NOMO-1 treated with DMSO at 0.1 percent for 48 hours (cell line): ENCODE results near the gene CLEC18B.
"Not testable (repeated sequence)": the region's sequence is repeated elsewhere in the genome, so short reads cannot be mapped to it uniquely, and the experiment has no call there.

Source experiments
- DNase-seq: peaks from one replicate; lab custom pipeline; 2025; ENCODE audit not compliant: unreplicated experiment; lab: John Stamatoyannopoulos, UW

The CLEC18B gene

DNA sequence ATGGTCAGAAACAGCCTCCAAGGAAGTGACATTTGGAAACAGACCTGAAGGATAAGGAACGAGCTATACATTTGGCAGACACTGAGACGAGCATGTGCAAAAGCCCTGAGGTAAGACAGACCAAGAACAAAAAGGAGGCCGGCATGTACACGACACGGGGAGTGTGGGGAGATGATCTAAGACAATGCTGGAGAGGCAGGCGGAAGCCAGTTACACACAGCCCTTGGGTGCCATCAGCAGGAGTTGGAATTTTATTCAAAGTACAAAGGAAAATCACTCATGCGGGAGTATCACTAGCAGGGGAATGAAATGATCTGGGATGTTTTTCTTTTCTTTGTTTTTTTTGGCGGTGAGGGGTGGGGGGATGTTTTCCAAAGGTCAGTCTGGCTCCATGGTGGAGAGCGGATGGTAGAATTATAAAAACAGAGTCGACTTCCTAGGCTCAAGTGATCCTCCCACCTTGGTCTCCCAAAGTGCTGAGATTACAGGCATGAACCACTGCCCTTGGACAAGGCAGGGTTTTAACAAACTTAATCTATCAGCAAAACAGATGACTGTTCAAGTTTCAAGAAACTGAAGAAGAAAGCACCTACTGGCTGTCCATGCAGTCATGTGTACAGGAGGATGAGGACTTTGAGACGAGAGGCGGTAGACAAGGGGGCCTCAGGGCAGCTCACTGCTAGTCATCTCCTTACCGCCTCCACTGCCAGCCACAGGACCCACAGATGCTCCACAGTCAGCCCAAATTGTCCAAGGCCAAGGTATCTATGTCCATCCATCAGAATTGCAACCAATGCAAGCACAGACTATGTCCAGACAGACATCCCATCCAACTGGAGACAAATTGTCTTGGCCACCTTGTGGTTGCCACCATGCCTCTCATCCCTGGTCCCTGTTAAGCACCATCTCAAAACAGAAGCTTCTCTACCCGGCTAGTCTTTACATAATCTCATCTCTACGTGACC lies 59.4 kb downstream of the CLEC18B start:
- DNase-seq: not testable (repeated sequence)
